ENCODE data around the gene PIGZ. TPM values are rescaled to one million over a fixed set of nuclear protein-coding genes. Genes with fewer than 3 reads are reported as not detected.

The PIGZ gene
- polyA plus RNA-seq, 4 donors, result 1.0 to 2.2 (median 1.8) TPM

- DNase-seq (ENCODE audit: low read depth in 4 of 4, low spot score in 3 of 4), result no peak
Measured at GRCh38 chr3:197001972-197002700, 33.5 kb upstream of the PIGZ start.

- DNase-seq (ENCODE audit: low read depth in 4 of 4, low spot score in 3 of 4), result no peak
Measured at GRCh38 chr3:197001106-197001971, 32.7 kb upstream of the PIGZ start.

- no peak for DNase-seq (ENCODE audit: low read depth in 4 of 4, low spot score in 3 of 4)
Measured at GRCh38 chr3:197000211-197000610, 31.6 kb upstream of the PIGZ start.

DNA sequence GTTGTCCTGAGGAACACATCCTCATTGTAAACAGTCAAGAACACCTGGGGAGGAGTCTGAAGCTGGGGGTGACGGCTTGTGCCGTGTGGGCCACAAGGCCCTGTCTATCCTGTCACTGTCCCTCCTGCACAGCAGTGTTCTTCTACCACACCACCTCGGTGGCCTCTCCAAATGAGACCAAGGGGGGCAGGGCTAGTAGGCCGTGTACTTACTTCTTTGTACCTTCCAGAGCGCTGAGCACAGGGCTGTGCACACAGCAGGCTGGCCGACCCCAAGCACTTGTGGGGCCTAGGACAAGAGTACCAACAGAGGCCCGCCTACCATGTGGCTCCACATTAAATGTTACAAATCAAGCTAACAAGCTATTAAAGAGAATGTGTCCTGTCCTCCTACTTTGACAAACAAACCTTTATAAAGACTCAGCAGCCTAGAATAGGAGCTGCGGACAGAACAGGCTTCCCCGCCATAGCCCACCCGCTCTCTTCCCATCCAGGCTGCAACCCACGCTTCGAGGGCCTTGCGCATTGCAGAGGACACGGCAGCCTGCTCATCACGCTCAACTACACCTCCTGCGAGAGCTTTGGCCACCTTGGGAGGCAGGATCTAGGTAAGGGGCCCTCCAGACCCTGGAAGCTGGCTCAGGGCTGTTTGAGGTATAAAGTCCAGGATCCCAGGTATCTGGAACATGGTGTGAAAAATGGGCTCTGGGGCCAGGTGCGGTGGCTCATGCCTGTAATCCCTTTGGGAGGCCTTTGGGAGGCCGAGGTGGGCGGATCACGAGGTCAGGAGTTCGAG lies 30.5 kb upstream of the PIGZ start:
- DNase-seq (ENCODE audit: low read depth in 4 of 4, low spot score in 3 of 4), result no peak

- DNase-seq (ENCODE audit: low read depth in 4 of 4, low spot score in 3 of 4), result no peak
Measured at GRCh38 chr3:196997311-196997710, 28.7 kb upstream of the PIGZ start.

GRCh38 chr3:196996454-196997265 lies 28.0 kb upstream of the PIGZ start:
- DNase-seq (ENCODE audit: low read depth in 4 of 4, low spot score in 3 of 4), result no peak

DNA sequence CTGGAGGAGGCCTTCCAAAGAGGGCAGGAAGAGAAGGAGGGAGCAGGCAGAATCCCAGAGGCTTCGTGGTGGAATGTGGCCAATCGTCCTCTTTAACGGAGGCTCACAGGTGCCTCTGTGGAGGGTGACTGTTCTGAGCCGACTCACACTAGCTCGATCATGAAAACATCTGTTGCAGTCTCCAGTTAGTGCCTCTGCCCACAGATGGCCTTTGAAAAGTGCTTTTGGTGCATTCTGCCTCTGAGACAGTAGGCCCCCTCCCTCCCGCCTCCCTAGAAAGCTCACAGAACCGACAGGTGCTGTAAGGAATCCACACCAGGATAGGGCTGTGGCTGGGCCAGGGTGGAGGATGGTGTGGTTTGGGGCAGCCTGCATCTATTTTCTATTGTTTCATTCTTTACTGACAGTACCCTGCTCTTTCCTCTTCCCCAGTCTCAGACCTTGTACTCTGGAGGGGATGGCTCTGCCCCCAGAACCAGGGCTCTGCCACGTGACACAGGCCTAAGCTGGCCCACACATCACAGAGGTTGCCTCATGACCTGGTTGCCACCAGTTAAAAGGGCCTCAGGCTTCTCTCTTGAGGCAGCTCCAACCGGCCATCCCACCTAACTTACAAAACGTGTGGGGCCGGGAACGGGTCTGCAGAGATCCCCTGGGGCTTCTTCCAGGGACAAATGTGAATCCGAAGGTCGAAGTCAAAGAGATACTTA lies 27.2 kb upstream of the PIGZ start:
- no peak for DNase-seq (ENCODE audit: low read depth in 4 of 4, low spot score in 3 of 4)

GRCh38 chr3:196995027-196995426 lies 26.4 kb upstream of the PIGZ start:
- DNase-seq (ENCODE audit: low read depth in 4 of 4, low spot score in 3 of 4), result no peak

GRCh38 chr3:196994056-196994455 lies 25.4 kb upstream of the PIGZ start:
- DNase-seq (ENCODE audit: low read depth in 4 of 4, low spot score in 3 of 4), result no peak

- DNase-seq (ENCODE audit: low read depth in 4 of 4, low spot score in 3 of 4), result no peak
Measured at GRCh38 chr3:196992461-196993065, 23.9 kb upstream of the PIGZ start.

DNA sequence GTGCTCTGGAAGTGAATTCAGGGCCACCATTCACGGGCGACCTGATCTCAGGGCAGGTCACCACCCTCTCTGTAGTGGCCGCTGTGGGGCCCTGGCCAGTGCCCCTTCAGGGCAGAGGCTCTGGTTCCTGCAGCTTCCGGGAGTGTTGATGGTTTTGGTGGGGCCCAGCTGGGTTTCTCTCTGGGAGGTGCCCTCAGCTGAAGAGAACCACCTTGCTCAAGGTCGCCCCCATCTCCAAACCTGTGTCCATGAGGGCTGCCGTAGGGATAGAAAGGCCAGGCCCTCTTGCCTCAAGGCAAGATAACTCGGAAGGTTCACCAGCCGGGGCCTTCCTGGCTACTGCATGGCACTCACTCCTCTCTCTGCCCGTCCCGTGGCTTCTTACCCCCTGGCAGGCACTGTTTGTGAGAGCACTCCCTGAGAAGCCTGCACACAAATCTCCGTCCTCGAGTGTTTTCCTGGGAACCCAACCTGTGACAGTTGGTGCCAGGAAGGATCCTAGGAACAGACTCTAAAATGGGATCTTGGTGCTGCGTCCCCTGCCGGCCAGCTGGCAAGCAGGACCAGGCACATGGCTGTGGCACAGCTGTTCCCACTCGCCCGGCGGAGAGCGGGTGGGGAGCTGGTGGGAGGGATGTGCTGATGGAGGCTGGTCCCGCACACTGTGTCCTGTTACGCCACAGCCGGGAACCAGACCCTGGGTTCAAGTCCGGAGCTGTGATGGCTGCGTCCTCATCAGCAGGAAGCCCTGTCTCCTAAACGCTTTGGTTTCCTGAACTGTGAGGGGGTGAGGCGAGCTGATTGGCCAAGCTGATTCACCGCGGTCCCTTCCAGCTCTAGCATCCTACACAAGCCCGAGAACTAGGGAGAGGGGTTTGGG lies 23.2 kb upstream of the PIGZ start:
- DNase-seq (ENCODE audit: low read depth in 4 of 4, low spot score in 3 of 4), result no peak

GRCh38 chr3:196990601-196991007 lies 22.0 kb upstream of the PIGZ start:
- DNase-seq (ENCODE audit: low read depth in 4 of 4, low spot score in 3 of 4), result no peak

DNA sequence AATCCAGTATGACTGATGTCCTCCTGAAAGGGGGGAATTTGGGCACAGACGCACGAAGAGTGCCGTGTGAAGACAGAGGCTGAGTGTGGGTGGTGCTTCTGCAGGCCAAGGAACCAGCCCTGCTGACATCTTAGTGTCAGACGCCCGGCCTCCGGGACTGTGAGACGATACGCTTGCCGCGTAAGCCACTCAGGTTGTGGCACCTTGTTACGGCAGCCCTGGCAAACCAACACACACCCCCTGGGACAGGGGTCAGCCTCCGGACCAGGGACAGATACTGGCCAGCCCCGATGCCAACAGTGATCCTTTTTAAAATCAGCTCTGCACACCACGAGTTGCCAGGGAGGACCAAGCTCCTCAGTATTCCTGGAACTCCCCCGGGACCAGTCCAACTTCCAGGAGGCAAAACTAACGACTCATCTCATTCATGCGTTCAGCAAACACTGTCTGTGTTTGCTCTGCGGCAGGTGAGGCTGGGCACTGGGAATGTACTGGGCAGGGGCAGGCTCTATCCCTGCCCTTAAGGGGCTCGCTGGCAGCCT lies 21.2 kb upstream of the PIGZ start:
- no peak for DNase-seq (ENCODE audit: low read depth in 4 of 4, low spot score in 3 of 4)

DNA sequence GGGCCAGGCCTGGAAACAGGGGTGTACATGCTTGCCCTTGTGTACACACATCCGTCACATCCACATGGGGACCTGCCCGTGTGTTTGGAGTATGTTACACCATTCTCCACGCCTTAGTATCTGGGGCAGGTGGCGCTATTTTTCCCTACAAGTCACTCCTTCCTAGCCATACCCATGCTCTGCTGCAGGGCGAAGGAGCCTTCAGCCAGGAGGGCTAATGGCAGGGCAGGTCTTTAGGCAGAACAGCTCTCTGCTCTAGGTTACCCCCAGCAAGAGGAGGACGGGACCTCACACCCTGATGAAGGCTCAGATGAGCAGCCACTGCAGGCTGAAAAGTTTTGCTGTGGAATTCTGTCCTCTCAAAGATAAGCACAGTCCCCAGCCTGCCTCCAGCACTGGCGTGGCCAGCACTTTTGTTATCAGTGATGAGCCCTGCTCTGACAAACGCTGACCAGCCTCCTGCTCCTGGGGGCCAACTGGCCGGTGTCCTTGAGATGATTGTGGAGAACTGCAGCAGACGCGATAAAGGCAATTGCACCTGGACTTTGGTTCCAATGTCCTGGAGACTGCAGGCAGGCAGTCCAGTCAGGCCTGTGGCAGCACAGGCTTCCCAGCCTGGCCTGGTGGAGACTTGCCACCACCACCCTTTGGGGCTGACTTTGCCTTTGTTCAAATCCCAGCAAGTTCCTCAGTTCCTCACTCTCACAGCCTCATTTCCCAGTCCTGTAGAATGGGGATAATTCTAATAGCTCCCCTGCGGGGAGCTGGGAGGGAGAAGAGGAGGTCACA lies 19.8 kb upstream of the PIGZ start:
- no peak for DNase-seq (ENCODE audit: low read depth in 4 of 4, low spot score in 3 of 4)

- no peak for DNase-seq (ENCODE audit: low read depth in 4 of 4, low spot score in 3 of 4)
Measured at GRCh38 chr3:196987022-196987421, 18.4 kb upstream of the PIGZ start.

GRCh38 chr3:196985954-196986885 lies 17.6 kb upstream of the PIGZ start:
- no peak for DNase-seq (ENCODE audit: low read depth in 4 of 4, low spot score in 3 of 4)
